Tibial nerve (tissue), 4 donors: ENCODE data around the gene HCFC1R1. TPM values are rescaled to one million over a fixed set of nuclear protein-coding genes. Genes with fewer than 3 reads are reported as not detected.

ENCODE experiments used
- DNase-seq, 2 donors: peaks; one replicate each; pipeline ENCODE4 v3.0.0-alpha.2; 2019; ENCODE audit warnings: low spot score in 2 of 2
- H3K27ac ChIP-seq, 4 donors: fragments of 200-600 bp; sonication (generic) in 3 of 4; one replicate each; pipeline ENCODE4 v1.5.1; 2017 to 2019; ENCODE audit warnings: mild to moderate bottlenecking in 1 of 4
- H3K27me3 ChIP-seq, 2 donors: fragments of 200-600 bp; sonication (generic) in 1 of 2; one replicate each; pipeline versions ENCODE4 v1.5.1 to v1.6.0; 2017 to 2019
- H3K36me3 ChIP-seq, 3 donors: fragments of 200-600 bp; sonication (generic); one replicate each; pipeline ENCODE4 v1.5.1; 2018 to 2019
- H3K4me1 ChIP-seq, 4 donors: fragments of 200-600 bp; sonication (generic) in 3 of 4; one replicate each; pipeline ENCODE4 v1.5.1; 2017 to 2019
- H3K4me3 ChIP-seq, 4 donors: fragments of 200-600 bp; sonication (generic) in 3 of 4; one replicate each; pipeline ENCODE4 v1.5.1; 2017 to 2019; ENCODE audit warnings: mild to moderate bottlenecking in 1 of 4, moderate library complexity in 1 of 4
- H3K9me3 ChIP-seq, 4 donors: fragments of 200-600 bp; sonication (generic) in 3 of 4; one replicate each; pipeline ENCODE4 v1.5.1; 2017 to 2019
- EP300 ChIP-seq, 2 donors: sonication (generic); formaldehyde crosslinking; IDR thresholded peaks; one replicate each; pipeline ENCODE4 v1.6.1; 2017; ENCODE audit warnings: antibody characterized with exemption in 2 of 2, mild to moderate bottlenecking in 1 of 2
- POLR2A ChIP-seq, 2 donors: fragments of 450-650 bp; IDR thresholded peaks; one replicate each; pipeline ENCODE4 v1.6.1; 2017; ENCODE audit warnings: antibody characterized with exemption in 2 of 2, mild to moderate bottlenecking in 2 of 2, moderate library complexity in 2 of 2
- WGBS, 2 donors: methylation state at CpG; one replicate each; pipeline ENCODE4 v1.1.5; 2018; 5-methylcytosine and 5-hydroxymethylcytosine counted together
- total RNA-seq, 4 donors: library from RNA; depleted of rRNA; stranded (reverse); fragments of >200 nt; gene quantifications; one replicate each; pipeline ENCODE4 v1.1.0, GENCODE V29; 2016
- TF ChIP-seq, protein P1 (sequence below), 5 experiments: fragments of 200-600 bp in 3 of 5; fragments of 450-650 bp in 2 of 5; sonication (generic) in 3 of 5; IDR thresholded peaks; one replicate each; pipeline ENCODE4 v1.5.1; 2016 to 2019; ENCODE audit warnings: antibody characterized with exemption in 5 of 5, mild to moderate bottlenecking in 3 of 5, moderate library complexity in 2 of 5

Gene HCFC1R1
- total RNA-seq, 4 donors from 2014 or later: 17.7 to 46.9 (median 38.5) TPM

GRCh38 chr16:3017794-3018506, 5.8 kb downstream of the HCFC1R1 start, which contains the start of gene CLDN6:
TSS of gene CLDN6 (minus strand) at chr16:3018183. CDS start at chr16:3016021, 2,162 bp downstream.
- no peak for TF ChIP-seq EP300 (IDR thresholded peaks at IDR 0.05)
- TF ChIP-seq, protein P1, sequence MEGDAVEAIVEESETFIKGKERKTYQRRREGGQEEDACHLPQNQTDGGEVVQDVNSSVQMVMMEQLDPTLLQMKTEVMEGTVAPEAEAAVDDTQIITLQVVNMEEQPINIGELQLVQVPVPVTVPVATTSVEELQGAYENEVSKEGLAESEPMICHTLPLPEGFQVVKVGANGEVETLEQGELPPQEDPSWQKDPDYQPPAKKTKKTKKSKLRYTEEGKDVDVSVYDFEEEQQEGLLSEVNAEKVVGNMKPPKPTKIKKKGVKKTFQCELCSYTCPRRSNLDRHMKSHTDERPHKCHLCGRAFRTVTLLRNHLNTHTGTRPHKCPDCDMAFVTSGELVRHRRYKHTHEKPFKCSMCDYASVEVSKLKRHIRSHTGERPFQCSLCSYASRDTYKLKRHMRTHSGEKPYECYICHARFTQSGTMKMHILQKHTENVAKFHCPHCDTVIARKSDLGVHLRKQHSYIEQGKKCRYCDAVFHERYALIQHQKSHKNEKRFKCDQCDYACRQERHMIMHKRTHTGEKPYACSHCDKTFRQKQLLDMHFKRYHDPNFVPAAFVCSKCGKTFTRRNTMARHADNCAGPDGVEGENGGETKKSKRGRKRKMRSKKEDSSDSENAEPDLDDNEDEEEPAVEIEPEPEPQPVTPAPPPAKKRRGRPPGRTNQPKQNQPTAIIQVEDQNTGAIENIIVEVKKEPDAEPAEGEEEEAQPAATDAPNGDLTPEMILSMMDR (IDR thresholded peaks at IDR 0.05): no peak
- TF ChIP-seq POLR2A (IDR thresholded peaks at IDR 0.05): no peak
- no peak within 1 kb of the TSS for H3K27ac ChIP-seq
- no peak for DNase-seq
- no peaks in the 10 kb centered on the region for H3K9me3 ChIP-seq
- H3K27me3 ChIP-seq: peaks cover 0 to 38% of the 10 kb centered on the region in 2 donors
- H3K36me3 ChIP-seq: no peaks in the 10 kb centered on the region
- peaks cover 0 to 46% (median 24%) of the 10 kb centered on the region in 4 donors for H3K4me1 ChIP-seq
- no peak within 1 kb of the TSS for H3K4me3 ChIP-seq
- WGBS, 2 donors: 5 to 11% methylated on average over 12 to 52 of the region's 52 CpGs

DNA sequence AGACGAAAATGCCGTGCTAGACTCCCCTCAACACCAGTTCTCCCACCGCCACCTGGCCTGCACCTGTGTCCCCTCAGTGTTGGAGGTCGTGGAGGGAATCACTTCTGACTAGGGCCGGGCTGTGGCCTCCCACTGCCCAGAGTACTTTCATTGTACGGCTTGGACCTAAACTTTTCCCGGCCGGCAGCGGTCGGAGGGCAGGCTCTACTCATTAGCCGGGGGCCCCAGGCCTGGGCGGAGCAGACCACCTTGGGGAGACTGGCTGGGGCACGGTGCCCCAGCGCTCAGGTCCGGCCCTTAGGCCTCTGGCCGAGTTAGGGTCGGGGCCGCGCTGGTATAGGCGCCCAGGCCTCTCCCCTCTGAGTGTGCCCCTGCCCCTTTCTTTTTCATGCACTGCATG, 6.4 kb downstream of the HCFC1R1 start:
- no peak for DNase-seq
- Histone ChIP-seq H3K9me3 (no peaks in the 10 kb centered on the region), H3K27ac (no peak overlapping the region), H3K27me3 (peaks cover 0 to 44% of the 10 kb centered on the region in 2 donors), H3K36me3 (no peaks in the 10 kb centered on the region), H3K4me1 (peaks cover 0 to 40% (median 18%) of the 10 kb centered on the region in 4 donors), H3K4me3 (no peak overlapping the region)
- 43 to 58% methylated on average over 12 to 18 of the region's 20 CpGs for WGBS, 2 donors
- TF ChIP-seq EP300 (IDR thresholded peaks at IDR 0.05): no peak
- TF ChIP-seq, protein P1 (IDR thresholded peaks at IDR 0.05): no peak
- TF ChIP-seq POLR2A (IDR thresholded peaks at IDR 0.05): no peak

DNA sequence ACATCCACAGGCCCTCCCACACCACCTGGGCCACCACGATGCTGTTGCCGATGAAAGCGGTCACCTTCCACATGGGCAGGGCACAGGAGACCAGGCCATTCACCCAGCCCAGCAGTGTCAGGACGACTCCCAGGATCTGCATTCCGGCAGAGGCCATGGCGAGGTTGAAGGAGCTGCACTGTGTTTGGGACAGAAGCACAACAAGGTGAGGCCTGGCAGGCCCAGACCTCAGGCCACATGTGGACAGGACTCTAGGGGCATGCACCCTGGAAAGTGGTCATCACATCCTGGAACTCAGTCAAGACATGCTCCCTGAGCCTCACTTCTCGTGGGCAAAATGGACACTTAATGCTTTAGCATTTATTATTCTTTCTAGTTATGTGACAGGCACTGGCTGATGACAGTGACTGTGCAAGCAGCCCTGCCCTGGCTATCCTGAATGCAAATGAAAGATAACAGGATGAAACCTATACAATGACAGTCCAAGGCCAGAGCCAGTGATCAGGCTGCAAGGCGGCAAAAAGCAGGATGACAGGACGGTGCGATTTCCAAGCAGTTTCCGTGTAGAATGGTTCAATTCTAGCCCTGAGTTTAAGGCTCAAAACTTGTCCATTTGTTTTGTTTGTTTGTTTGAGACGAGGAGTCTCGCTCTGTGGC, 7.7 kb downstream of the HCFC1R1 start:
- Histone ChIP-seq H3K4me1 (peaks cover 0 to 26% (median 7%) of the 10 kb centered on the region in 4 donors), H3K9me3 (no peaks in the 10 kb centered on the region), H3K27ac (no peak overlapping the region), H3K4me3 (no peak overlapping the region), H3K27me3 (peaks cover 0 to 58% of the 10 kb centered on the region in 2 donors), H3K36me3 (no peaks in the 10 kb centered on the region)
- no peak for TF ChIP-seq EP300 (IDR thresholded peaks at IDR 0.05)
- TF ChIP-seq POLR2A (IDR thresholded peaks at IDR 0.05): no peak
- TF ChIP-seq, protein P1 (IDR thresholded peaks at IDR 0.05): no peak
- DNase-seq: no peak
- WGBS, 2 donors: 75 to 83% methylated on average over 11 to 13 of the region's 13 CpGs

GRCh38 chr16:3014971-3015370, 8.8 kb downstream of the HCFC1R1 start:
- Histone ChIP-seq H3K9me3 (no peaks in the 10 kb centered on the region), H3K4me3 (no peak overlapping the region), H3K27me3 (peaks cover 0 to 67% of the 10 kb centered on the region in 2 donors), H3K36me3 (no peaks in the 10 kb centered on the region), H3K27ac (no peak overlapping the region), H3K4me1 (peaks cover 0 to 17% (median 5%) of the 10 kb centered on the region in 4 donors)
- no peak for DNase-seq
- TF ChIP-seq, protein P1 (IDR thresholded peaks at IDR 0.05): no peak
- no peak for TF ChIP-seq POLR2A (IDR thresholded peaks at IDR 0.05)
- no peak for TF ChIP-seq EP300 (IDR thresholded peaks at IDR 0.05)
- 78 to 88% methylated on average over 6 of the region's 6 CpGs for WGBS, 2 donors
